H4 (cell line): ENCODE results near the gene PRPF40B. TPM values are rescaled to one million over a fixed set of nuclear protein-coding genes. Genes with fewer than 3 reads are reported as not detected.

ENCODE experiments used
- DNase-seq: peaks from one replicate; pipeline ENCODE4 v3.0.0-alpha.2; 2015; ENCODE audit warnings: low spot score
- total RNA-seq: library from RNA; depleted of rRNA; stranded (reverse); fragments of >200 nt; shearing (Covaris generic); gene quantifications from 2 replicates; pipeline ENCODE4 v1.2.3, GENCODE V29; 2014

Gene PRPF40B
- total RNA-seq, 1 experiment from 2014 or later, result 5.8 TPM

DNA sequence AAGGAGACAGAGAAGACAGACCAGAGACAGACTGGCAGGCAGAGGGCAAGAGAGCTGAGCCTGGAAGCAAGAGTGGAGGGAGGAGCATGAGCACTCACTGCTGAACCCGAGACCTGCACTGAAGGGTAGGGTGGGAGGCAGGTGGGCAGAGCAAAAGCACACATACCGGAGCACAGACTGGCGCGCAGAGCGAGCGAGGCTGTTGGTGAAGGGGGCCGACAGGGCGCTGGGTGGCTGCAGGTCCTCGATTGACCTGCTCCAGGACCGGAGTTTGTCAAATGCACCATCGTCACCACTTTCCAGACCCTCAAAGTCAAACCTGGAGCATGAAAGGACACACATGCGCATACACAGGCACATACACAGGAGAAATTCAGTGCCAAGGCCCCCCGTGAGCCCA lies 34.9 kb downstream of the PRPF40B start:
- DNase-seq, result no peak

DNA sequence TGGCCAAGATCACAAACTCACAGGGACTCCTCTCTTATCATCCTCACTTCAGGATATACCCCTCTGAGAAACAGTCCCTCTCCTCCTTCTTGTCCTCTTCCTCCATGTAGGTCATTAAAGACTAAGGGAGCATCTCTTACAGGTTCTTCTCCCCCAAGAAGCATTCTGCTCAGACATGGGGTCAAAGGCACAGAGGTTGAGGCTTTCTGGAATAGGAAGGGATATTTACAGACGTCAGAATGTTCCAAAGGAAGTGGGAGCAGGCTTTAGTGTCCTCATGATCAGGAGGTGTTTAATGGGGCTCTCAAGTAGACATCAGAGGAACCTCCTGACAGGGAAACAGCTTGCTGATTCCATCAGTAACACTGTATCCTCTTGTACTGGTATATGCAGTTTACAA lies 36.4 kb downstream of the PRPF40B start:
- DNase-seq, result no peak

DNA sequence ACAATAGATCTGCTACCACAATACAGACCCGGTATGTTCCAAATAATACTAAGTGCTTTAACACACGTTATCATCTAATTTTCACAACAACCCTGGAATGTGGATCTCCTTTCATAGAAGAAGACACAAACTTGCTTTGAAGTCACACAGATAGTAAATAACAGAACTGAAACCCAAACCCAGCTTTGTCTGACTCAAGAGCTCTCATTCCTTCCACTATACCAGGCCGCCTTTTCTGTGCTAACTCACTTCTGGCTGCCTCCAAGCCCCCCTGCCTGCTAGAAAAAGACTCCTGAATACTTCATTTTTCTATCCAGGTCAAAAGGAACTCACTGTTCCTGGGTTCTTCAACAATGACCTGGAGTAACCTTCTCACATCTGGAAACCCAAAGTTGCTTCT lies 37.8 kb downstream of the PRPF40B start:
- DNase-seq, result no peak

DNA sequence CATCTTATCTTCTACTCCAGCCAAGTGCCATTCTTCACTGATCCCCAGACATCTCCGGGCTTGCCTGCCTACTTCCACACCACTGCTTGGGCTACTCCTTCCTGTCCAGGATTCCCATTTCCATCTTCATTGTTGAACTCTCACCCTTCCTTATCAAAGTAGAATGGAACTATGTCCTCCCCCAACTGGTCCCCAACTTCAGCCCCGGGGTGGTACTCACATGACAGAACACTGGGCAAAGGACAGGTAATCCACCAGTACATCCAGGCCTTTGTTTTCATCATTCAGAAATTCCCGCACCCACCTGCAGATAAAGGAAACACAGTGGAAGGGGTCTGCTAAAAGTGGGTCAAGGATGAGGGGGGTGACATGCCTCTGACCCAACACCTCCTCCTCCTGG lies 38.4 kb downstream of the PRPF40B start:
- DNase-seq, result no peak

DNA sequence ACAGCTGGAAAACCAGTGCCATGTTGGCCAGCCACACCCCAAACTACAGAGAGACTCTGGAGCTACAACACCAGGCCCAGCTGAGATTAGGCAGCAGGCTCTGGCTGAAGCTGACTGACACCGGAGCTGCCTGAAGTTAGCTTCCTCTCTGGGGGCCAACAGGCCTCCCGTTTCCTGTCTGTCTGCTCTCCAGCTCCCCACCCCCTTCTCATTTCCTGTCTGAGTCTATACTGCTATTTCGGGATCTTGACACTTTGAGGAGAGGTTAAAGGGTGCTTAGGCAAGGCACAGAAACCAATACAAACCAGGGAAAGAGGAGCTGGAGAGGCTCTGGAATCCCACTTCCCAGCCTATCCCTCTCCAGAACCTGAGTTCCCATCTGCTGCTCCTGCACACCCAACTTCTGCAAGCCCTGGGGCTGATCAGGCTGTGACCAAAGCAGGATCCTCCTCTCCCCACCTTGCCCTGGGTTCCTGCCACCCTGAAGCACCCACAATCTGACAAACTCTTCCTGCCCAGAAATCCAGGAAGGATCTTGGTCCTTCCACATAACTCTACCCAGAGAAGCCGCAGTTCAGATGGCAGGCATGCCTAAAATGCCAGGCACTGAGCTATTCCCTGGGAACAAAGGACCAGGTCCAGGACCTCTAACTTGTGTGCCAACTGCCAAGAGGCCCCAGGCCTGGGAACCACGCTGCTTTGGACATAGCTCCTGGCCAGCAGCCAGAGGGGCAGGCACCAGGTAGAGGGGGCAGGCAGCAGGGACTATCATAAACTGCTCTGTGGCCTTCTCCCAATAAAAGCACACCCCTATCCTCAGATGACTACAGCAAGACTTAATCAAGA lies 39.9 kb downstream of the PRPF40B start:
- peak; percentile 88 for DNase-seq

DNA sequence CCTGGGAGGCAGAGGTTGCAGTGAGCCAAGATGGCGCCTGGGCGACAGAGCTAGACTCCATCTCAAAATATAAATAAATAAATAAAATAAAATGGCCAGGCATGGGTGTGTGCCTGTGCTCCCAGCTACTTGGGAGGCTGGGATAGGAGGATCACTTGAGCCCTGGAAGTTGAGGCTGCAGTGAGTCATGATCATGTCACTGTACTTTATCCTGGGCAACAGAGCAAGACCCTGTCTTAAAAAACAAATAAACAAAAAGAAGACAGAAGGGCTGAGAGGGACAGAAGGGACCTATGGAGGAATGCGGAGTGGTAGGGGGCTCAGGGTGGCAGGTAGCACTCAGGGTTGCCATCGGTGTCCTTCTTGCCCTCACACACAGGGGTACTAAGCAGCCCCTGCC lies 40.8 kb downstream of the PRPF40B start:
- no peak for DNase-seq

DNA sequence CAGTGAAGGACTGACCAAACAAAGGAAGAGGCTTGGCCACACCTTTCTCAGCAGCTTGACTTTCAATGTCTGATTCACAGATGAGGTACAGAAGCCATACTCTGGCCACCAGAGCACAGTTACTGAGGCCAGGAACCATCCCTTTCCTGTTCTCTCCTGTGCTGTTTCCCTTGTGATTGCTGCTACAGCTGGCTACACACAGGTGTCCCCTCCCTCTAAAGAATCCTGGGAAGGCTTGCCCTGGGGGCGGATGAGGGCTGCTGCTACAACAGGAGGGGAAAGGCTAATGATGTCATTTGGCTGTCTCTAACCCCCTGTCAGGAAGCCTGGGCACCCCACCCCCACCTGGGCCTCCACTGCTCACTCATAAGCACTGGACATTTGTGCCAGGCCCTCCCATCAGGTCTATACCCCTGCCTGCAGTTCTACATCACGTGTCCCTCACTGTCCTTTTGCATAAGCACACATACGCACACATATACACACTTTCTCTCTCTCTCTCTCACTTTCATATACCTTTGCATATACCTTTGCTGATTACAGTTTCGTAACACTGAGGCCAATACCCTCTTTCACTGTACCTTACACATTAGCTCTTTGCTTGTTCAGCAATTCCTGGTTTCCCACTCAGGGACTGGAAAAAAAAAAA lies 41.4 kb downstream of the PRPF40B start:
- DNase-seq, result no peak

DNA sequence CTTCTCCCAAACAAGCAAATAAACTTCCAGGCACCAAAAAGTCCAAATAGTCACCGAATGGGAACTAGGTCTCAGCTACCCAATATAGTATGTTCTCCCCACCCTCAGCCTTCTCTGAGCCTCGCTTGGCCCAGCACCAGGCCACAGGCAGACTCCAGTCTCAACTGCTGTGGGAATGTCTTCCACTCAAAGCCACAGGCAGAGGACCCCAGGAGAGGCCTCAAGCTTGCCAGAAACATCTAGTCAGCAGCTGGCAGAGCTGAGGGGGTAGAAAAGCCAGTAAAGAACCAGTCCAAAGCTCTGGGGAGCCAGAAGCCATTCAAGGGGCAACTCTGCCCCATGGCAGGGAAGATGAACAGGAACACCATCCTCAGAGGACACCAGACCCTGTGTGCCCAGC lies 42.0 kb downstream of the PRPF40B start:
- DNase-seq, result no peak

DNA sequence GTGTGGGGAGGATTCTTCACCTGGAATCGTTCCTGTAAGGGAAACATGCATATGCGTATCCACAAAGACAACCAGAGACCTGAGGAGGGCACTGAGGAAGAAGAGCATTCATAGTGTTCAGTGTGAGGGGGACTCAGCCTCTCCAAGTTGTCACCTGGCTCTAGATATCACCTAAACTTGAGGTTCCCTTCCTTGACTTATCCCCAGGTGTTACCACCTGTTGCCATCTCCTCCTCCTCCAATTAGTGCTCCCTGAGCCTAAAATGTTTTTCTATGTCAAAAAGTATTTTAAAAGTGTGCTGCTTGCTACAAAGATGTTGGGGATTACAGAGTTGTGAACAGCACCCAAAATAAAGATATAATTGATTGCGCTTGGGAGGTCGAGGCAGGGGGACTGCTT lies 42.8 kb downstream of the PRPF40B start:
- no peak for DNase-seq

DNA sequence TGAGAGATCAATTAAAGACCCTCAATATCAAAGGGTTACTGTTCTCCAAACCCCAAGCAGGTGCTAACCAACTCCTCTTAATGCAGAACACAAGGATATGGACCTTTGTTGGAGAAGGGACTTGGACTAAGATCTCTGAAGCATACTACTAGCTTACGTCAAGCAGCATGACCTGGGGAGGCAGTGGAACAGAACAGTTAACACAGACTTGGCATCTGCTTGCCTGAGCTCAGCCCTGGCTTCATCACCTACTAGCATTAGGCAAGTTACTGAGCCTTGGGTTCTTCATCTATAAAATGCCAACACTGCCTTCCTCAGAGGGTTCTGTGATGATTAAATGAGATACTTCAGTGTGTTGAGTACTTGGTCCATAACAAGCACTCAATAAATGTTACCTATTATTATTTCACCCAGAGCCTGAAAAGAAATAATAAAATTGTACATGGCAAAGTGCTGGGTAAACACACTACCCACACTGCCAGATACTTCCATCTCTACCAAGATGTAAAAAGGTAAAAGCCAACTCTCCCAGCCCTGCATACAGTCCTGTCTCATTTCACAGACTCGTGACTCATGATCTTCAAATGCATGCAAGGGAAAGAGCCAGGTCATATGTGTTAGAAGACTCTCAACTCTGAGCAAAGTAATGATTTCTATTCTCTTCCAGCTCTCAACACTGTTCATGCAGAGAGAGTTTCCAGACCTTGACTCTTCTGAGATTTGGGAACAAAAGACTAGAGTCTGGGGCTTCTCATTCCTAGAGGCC lies 44.1 kb downstream of the PRPF40B start:
- DNase-seq, result no peak

DNA sequence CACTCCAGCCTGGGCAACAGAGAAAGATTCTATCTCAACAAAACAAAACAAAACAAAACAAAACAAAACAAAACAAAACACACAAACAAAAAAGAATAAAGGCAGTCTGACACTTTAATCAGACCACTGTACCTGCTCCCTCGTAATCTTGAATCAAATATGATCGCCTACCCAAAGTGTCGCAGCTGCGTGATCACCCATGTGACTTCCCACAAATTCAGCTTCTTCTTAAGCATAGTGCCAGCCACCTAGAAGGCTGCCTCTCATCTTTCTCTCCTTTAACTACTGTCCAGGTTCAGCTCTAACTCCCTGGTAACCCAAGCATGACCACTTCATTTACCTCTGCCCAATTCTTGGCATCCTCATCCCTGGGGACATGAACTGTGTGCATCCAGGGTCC lies 46.4 kb downstream of the PRPF40B start:
- no peak for DNase-seq

DNA sequence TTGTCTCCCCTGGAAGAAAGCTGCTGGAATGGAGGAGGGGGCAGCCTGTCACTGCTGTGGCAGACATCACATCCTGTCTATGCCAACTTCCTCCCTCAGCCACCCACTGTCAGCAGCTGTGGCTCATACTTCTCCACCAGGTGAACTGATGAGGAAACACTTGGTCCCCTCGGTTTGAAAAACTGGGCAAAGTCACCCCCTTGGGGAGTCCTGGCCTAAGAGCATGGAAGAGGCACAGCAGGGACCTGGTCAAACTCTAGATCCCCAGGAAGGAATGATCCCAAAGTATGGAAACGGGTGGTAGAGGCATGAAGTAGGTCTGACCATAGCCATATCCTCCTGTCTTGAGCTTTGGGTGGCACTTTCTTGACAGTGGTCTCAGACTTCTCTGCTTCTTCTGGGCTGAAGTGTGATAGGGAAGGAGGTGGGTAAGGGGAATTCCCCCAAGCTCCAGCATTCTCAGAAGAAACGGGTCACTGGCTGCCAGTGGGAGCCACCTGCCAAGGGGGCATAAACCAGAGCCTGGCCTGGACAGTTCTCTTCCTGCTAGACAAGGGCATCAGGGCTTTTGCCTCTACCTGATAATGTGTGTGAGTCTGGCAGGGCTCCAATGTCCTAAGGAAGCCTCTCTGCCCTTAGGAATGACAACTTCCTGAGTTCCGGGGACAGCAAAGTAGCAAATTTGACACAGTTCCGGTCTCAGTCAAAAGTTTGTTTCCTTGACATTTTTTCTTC lies 47.8 kb downstream of the PRPF40B start:
- no peak for DNase-seq

DNA sequence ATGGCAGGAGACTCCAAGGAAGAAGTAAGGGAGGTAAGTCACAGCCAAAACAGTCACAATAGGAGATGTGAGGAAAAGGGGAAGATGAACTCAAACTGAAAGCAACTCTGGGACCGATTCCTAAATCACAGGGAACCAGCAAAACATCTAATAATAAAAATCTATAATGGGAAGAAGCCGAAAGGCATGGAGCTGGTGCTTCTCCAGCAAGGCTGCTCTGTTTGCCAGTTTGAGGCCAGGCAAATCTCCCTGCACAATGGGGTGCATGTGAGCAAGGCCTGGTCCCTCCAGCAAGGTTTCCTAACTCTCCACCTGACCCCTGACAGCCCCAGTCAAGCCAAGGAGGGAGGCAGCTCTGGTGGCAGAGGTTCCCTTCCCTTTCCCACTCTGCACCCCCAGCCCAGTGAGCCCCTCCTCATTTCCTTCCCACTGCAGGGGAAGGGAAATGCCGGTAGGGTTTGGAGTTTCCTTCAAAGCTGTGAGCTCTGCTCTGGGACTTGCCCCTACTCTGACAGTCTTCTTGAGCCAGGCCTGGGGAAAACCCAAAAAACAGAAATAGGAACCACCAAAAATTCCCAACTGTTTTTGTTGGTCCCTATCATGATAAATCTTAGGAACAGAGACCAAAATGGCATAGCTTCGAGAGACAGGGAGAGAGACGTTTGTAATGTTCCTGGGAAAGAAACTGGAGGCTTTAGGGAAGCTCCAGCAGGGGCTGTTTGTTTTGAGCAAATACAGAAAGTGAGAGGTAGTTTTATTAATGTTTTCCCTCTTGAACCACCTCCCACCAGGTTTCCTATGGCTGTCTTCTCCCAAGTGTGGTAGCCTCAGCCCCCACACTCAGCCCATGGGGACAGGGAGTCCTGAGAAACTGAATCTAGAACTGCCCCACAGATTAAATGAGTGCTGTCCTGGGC lies 49.2 kb downstream of the PRPF40B start:
- no peak for DNase-seq

DNA sequence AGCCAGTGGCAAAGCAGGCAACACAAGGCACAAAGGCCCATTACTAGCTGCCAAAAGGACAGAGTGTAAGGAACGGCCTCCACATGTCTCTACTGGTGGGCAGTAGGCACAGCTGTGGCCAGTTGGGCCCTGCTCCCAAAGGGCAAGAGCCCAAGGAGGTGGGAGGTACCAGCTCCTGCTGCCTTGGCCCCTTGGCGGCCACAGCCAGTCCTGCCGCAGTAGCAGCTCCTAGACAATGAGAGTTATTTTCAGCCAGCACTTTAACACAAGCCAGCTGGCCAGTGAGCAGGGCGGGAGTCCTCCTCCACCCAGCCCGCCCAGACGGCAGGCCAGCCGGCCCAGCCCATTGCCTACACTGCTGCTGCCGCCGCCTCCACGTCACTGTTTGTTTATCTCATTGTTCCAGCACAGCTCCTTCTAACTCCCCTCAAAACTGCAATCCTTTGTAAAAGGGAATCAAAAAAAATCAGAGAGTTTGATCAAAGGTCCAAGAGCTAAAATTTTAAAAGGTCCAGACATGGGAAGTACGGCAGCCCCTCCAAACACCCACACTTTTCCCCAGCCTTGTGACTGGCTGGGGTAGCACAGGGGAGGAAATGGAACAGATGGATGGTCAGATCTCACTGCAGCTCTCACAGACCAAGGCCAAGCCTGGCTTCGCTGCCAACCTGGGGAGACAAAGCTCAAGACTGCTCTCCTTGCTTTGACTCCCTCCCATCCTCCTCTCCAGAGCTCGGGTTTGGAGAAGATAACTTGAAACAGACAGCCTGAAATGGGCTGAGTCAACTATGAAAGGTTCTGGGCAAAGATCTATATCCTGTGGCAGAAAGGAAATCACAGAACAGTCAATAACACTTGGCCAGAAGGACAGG lies 50.3 kb downstream of the PRPF40B start:
- peak; percentile 95 for DNase-seq

DNA sequence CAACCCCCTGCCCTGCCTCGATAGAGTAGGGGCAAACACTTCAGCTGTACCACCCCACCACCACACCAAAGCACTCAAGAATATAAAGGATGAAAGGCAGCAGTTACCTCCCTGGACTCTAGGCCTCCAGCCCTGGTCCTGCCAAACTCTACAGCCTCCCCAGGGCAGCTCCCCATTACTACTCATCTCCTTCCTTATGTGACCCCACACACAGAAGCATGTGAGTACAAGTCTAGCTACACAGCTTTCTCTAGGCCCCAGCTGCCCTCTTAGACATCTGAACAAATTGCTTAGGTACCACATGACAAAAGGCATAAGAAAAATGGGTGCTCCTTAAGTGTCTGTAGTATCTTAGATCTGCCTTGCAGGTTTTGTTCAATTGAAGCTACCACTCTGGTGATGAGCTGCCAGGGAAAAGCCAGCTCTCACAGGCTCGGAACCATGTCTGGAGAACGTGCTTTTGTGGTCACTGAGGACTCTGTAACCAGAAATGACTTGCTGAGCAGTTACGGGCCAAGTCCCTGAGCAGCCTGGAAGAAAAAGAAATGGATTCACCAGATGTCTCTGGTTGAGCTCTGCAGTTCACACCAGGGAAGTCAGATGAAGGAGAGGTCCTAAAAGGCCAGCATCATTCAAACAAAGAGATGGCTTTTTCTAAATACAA lies 51.1 kb downstream of the PRPF40B start:
- DNase-seq, result no peak

DNA sequence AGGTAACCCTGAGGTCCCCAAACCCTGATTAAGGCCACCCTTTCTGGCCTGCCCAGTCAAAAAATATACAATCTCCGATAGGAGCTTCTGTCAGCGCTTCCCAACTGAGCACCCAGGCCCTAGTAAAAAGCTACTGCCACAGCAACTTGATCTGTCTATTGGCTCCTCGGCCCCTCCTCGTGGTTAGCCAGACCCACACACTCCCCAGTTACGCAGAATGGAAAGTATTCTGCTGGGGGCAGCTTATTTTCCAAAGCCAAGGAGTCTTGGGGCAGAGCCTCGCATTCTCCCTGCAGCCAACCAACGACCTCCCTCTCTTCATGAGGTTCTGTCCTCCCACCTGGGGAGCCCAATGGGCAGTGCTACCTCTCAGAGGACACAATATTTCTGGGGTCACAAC lies 51.8 kb downstream of the PRPF40B start:
- DNase-seq, result no peak

DNA sequence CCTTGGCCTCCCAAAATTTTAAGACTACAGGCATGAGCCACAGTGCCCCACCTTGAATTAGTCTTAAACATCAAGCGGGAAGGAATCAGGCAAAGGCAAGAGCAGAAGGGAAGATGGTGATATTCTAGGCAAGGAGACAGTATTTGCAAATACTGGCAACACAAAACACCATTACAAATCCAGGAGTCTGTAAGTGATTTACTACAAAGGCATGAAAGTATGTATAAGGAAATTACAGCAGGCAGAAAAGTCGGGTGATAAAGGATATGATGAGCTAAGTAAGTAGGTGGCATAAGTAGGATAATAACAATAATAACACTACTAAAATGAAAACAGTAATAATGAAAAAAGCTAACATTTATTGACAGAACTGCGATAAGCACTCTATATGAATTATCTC lies 55.4 kb downstream of the PRPF40B start:
- DNase-seq, result no peak

DNA sequence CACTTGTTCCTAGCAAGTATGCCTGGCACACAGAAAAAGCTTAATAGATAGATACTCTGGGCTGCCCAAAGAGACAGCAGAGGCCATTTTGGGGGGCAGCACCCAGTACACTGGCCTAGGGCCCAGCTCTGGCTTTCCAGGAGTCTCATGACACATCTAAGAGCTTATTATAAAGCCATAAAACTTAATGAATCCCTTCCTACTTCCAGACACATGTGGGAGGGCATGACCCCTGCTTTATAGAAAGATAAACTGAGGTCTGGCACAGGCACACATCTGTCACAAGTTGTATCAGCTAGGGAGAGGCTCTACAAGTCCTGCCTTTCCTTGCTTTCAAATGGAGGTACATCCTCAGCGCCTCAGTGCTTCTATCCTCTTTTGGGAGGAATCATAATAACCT lies 56.7 kb downstream of the PRPF40B start:
- DNase-seq, result no peak

DNA sequence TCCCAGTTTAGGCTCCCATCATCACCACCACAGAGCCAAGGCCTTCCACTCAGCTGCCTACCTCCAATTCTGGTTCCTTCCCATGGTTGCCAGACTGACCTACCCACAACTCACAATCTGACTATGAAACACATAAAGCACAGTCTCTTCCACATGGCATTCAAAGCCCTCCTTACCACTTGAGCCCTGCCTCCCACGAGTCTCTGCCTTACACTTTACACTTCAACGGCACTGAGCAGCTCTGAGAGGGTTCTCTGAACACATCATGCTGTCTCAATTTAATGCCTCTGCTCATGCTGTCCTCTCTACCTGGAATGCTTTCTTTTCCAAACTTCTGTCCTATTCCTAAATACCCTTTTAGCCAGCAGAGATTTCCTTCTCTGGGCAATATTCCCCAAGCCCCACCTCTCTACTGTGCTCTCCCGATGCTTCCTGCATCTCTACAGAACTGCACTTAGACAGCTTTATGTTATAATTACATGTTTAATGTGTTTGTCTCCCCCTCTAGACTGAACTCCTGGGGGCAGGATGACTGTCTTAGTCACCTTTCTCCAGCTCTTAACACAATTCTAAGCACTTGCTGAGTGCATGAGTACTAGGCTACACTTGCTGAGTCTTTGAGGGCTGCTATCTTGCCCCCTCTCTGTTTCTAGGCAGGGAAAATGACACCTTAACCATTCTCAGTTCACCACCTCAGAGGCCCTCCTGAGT lies 60.4 kb downstream of the PRPF40B start:
- no peak for DNase-seq
